ENCODE results near the gene NR4A3. TPM values are rescaled to one million over a fixed set of nuclear protein-coding genes. Genes with fewer than 3 reads are reported as not detected.

Gene NR4A3
- polyA plus RNA-seq, 3 donors, result 0.52 to 89.7 (median 40.9) TPM

- 0 to 46% (median 0%) methylated on average over 1 of the region's 1 CpG for WGBS, 3 donors
- no peak overlapping the region for H3K27ac ChIP-seq (ENCODE audit: low read depth, low read length)
Measured at GRCh38 chr9:99811172-99811571, 10.5 kb upstream of the NR4A3 start.

- whole genome bisulfite sequencing, 3 donors, result 90 to 91% (median 91%) methylated on average over 8 of the region's 8 CpGs
- no peak overlapping the region for H3K27ac ChIP-seq (ENCODE audit: low read depth, low read length)
Measured at GRCh38 chr9:99811598-99812383, 9.9 kb upstream of the NR4A3 start.

- H3K27ac ChIP-seq (ENCODE audit: low read depth, low read length), result no peak overlapping the region
- 79 to 93% (median 92%) methylated on average over 8 of the region's 8 CpGs for WGBS, 3 donors
Measured at GRCh38 chr9:99813739-99814138, 7.9 kb upstream of the NR4A3 start.

GRCh38 chr9:99814359-99814758, 7.3 kb upstream of the NR4A3 start:
- no peak overlapping the region for H3K27ac ChIP-seq (ENCODE audit: low read depth, low read length)
- 95 to 98% (median 97%) methylated on average over 2 of the region's 2 CpGs for WGBS, 3 donors

GRCh38 chr9:99816392-99816791, 5.3 kb upstream of the NR4A3 start:
- 80 to 93% (median 93%) methylated on average over 3 of the region's 3 CpGs for WGBS, 3 donors
- no peak overlapping the region for H3K27ac ChIP-seq (ENCODE audit: low read depth, low read length)

- 52 to 63% (median 60%) methylated on average over 4 of the region's 4 CpGs for WGBS, 3 donors
- H3K27ac ChIP-seq (ENCODE audit: low read depth, low read length), result no peak overlapping the region
Measured at GRCh38 chr9:99818500-99818899, 3.2 kb upstream of the NR4A3 start.

- WGBS, 3 donors, result 0 to 1% (median 0%) methylated on average over 50 to 54 of the region's 54 CpGs
- H3K27ac ChIP-seq (ENCODE audit: low read depth, low read length), result peak overlapping the region; percentile 69
Measured at GRCh38 chr9:99819123-99819855, 2.4 kb upstream of the NR4A3 start.

GRCh38 chr9:99819856-99820684, 1.6 kb upstream of the NR4A3 start:
- WGBS, 3 donors, result 1% methylated on average over 77 to 81 of the region's 81 CpGs
- peak overlapping the region; percentile 69 for H3K27ac ChIP-seq (ENCODE audit: low read depth, low read length)

- H3K27ac ChIP-seq (ENCODE audit: low read depth, low read length), result peak overlapping the region; percentile 56
- 0 to 1% (median 0%) methylated on average over 28 of the region's 28 CpGs for WGBS, 3 donors
Measured at GRCh38 chr9:99820685-99821395, 845 bp upstream of the NR4A3 start.

GRCh38 chr9:99822109-99822805, 572 bp downstream of the NR4A3 start:
- no peak overlapping the region for H3K27ac ChIP-seq (ENCODE audit: low read depth, low read length)
- WGBS, 3 donors, result 0% methylated on average over 50 to 51 of the region's 51 CpGs

- H3K27ac ChIP-seq (ENCODE audit: low read depth, low read length), result no peak overlapping the region
- 0 to 2% (median 1%) methylated on average over 40 of the region's 40 CpGs for WGBS, 3 donors
Measured at GRCh38 chr9:99822806-99823591, 1.3 kb downstream of the NR4A3 start.

GRCh38 chr9:99823681-99824377, 2.1 kb downstream of the NR4A3 start:
- no peak overlapping the region for H3K27ac ChIP-seq (ENCODE audit: low read depth, low read length)
- 0 to 1% (median 1%) methylated on average over 44 to 47 of the region's 47 CpGs for WGBS, 3 donors

- no peak overlapping the region for H3K27ac ChIP-seq (ENCODE audit: low read depth, low read length)
- WGBS, 3 donors, result 7 to 10% (median 8%) methylated on average over 56 of the region's 56 CpGs
Measured at GRCh38 chr9:99824378-99825171, 2.9 kb downstream of the NR4A3 start.

GRCh38 chr9:99825172-99826046, 3.7 kb downstream of the NR4A3 start:
- H3K27ac ChIP-seq (ENCODE audit: low read depth, low read length), result no peak overlapping the region
- WGBS, 3 donors, result 27 to 61% (median 35%) methylated on average over 44 of the region's 44 CpGs

- WGBS, 3 donors, result 90 to 96% (median 91%) methylated on average over 3 of the region's 3 CpGs
- no peak overlapping the region for H3K27ac ChIP-seq (ENCODE audit: low read depth, low read length)
Measured at GRCh38 chr9:99826579-99826978, 4.9 kb downstream of the NR4A3 start.

Data from adipose tissue (tissue), 3 donors.